ENCODE data around the gene RPL36A. TPM values are rescaled to one million over a fixed set of nuclear protein-coding genes. Genes with fewer than 3 reads are reported as not detected.

RPL36A gene
- polyA plus RNA-seq, 1 of the 3 experiments (the other 2 are of a cell fraction), result 3,417 TPM

DNA sequence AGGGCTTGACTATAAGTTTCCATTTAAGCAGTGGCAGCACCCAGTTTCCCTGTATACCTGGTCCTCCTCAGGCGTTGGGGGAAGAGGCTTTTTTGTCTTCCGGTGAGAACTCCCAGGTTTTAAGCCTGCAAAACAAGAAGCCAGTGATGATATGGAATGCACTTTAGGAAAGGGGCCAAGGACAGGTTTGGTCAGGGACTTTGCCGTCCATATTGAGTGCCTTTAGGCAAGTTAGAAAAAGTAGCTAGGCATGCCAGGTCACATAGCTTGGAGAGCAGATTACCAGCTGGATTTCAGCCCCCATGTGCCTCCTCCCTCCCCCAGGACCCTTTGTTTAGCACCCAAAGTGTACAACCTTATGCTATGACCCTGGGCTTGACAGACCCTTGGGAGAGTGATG, 28.7 kb upstream of the RPL36A start:
- TF ChIP-seq, protein P1, sequence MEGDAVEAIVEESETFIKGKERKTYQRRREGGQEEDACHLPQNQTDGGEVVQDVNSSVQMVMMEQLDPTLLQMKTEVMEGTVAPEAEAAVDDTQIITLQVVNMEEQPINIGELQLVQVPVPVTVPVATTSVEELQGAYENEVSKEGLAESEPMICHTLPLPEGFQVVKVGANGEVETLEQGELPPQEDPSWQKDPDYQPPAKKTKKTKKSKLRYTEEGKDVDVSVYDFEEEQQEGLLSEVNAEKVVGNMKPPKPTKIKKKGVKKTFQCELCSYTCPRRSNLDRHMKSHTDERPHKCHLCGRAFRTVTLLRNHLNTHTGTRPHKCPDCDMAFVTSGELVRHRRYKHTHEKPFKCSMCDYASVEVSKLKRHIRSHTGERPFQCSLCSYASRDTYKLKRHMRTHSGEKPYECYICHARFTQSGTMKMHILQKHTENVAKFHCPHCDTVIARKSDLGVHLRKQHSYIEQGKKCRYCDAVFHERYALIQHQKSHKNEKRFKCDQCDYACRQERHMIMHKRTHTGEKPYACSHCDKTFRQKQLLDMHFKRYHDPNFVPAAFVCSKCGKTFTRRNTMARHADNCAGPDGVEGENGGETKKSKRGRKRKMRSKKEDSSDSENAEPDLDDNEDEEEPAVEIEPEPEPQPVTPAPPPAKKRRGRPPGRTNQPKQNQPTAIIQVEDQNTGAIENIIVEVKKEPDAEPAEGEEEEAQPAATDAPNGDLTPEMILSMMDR (IDR thresholded peaks at IDR 0.05), result no peak
- H3K27ac ChIP-seq (ENCODE audit: low read depth in 2 of 2, low read length in 1 of 2), result no peak overlapping the region
- no peaks in the 10 kb centered on the region for H4K20me1 ChIP-seq (ENCODE audit: insufficient read depth)
- H3K9me3 ChIP-seq, result no peaks in the 10 kb centered on the region
- POLR2A ChIA-PET, result no interaction called here
- peaks cover 20% of the 10 kb centered on the region for H3K27me3 ChIP-seq (ENCODE audit: insufficient read depth)
- no peaks in the 10 kb centered on the region for H3K36me3 ChIP-seq (replicated peaks in 1 of 2; ENCODE audit: control insufficient read depth in 1 of 2, insufficient read depth in 2 of 2, low read length in 1 of 2)
- no peak overlapping the region for H2AFZ ChIP-seq (ENCODE audit: low read depth)
- peaks cover 0 to 2% of the 10 kb centered on the region in 2 experiments; a peak in 1 of 4 replicates for H3K4me1 ChIP-seq (ENCODE audit: control insufficient read depth in 1 of 2, insufficient read depth in 2 of 2, low read depth in 1 of 2, low read length in 1 of 2)
- 40% methylated on average over 3 of the region's 3 CpGs for WGBS (ENCODE audit: low lambda C conversion rate)
- no peak overlapping the region for H3K4me2 ChIP-seq
- H3F3A ChIP-seq (replicated peaks; ENCODE audit: insufficient read depth), result no peaks in the 10 kb centered on the region
- no peak overlapping the region for H3K9ac ChIP-seq
- H3K4me3 ChIP-seq (ENCODE audit: low read depth in 2 of 2, low read length in 1 of 2), result no peak overlapping the region
- H3K9me2 ChIP-seq, result no peaks in the 10 kb centered on the region
- no peak for DNase-seq
- no peaks in the 10 kb centered on the region for H3K79me2 ChIP-seq (ENCODE audit: insufficient read depth)
- CTCF ChIA-PET, result interaction anchor here (1.1 to 1.4 kb wide), 2 partner anchors 12 to 28 kb away, joined by 3 to 6 read pairs; partner anchors contain the start of gene RPL36A

DNA sequence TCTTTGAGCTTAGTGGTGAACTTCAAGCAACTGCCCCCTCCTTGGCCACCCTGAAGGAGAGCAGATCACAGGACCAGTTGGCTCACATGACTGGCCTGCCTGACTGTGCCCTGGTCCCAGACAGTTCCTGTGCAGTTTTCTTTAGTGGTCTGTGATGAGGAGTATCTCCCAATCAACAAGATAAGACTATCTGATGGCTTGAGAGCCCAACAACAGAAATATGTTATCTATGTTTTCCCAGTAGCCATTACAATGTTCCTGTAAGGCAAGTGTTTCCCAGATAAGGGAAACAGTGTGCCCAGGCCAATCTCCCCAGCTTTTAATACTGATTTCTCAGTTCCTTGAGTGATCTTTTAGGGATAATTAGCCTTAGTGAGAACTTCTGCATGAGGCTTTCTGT, 28.1 kb upstream of the RPL36A start:
- no peaks in the 10 kb centered on the region for H3K9me3 ChIP-seq
- no peaks in the 10 kb centered on the region for H4K20me1 ChIP-seq (ENCODE audit: insufficient read depth)
- H3K9ac ChIP-seq, result no peak overlapping the region
- TF ChIP-seq, protein P2, sequence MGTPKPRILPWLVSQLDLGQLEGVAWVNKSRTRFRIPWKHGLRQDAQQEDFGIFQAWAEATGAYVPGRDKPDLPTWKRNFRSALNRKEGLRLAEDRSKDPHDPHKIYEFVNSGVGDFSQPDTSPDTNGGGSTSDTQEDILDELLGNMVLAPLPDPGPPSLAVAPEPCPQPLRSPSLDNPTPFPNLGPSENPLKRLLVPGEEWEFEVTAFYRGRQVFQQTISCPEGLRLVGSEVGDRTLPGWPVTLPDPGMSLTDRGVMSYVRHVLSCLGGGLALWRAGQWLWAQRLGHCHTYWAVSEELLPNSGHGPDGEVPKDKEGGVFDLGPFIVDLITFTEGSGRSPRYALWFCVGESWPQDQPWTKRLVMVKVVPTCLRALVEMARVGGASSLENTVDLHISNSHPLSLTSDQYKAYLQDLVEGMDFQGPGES (IDR thresholded peaks at IDR 0.05; ENCODE audit: low read depth, low read length), result no peak
- TF ChIP-seq EP300 (IDR thresholded peaks at IDR 0.05; ENCODE audit: borderline replicate concordance in 1 of 2, low read depth in 1 of 2, low read length in 1 of 2) (peak in 1 of 2 experiments; percentile 37; a peak in 1 of 4 replicates), GATA2 (CRISPR knock-in tag; IDR thresholded peaks at IDR 0.05) (peak; percentile 30; the same call in 1 of the 2 replicates), RAD21 (IDR thresholded peaks at IDR 0.05; ENCODE audit: low read length) (no peak), MEF2A (IDR thresholded peaks at IDR 0.05; ENCODE audit: borderline replicate concordance, low read depth) (no peak), NRF1 (IDR thresholded peaks at IDR 0.05; ENCODE audit: low read depth, low read length) (no peak)
- TF ChIP-seq, protein P3, sequence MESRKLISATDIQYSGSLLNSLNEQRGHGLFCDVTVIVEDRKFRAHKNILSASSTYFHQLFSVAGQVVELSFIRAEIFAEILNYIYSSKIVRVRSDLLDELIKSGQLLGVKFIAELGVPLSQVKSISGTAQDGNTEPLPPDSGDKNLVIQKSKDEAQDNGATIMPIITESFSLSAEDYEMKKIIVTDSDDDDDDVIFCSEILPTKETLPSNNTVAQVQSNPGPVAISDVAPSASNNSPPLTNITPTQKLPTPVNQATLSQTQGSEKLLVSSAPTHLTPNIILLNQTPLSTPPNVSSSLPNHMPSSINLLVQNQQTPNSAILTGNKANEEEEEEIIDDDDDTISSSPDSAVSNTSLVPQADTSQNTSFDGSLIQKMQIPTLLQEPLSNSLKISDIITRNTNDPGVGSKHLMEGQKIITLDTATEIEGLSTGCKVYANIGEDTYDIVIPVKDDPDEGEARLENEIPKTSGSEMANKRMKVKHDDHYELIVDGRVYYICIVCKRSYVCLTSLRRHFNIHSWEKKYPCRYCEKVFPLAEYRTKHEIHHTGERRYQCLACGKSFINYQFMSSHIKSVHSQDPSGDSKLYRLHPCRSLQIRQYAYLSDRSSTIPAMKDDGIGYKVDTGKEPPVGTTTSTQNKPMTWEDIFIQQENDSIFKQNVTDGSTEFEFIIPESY (IDR thresholded peaks at IDR 0.05; ENCODE audit: borderline replicate concordance, low read depth), result no peak
- TF ChIP-seq, protein P4, sequence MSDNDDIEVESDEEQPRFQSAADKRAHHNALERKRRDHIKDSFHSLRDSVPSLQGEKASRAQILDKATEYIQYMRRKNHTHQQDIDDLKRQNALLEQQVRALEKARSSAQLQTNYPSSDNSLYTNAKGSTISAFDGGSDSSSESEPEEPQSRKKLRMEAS (IDR thresholded peaks at IDR 0.05; ENCODE audit: low read depth), result no peak
- no peaks in the 10 kb centered on the region for H3K79me2 ChIP-seq (ENCODE audit: insufficient read depth)
- peaks cover 20% of the 10 kb centered on the region for H3K27me3 ChIP-seq (ENCODE audit: insufficient read depth)
- POLR2A ChIA-PET, result interaction anchor here (0.7 kb wide), 1 partner anchor 27 kb away, joined by 3 read pairs; no protein-coding TSS in a partner anchor
- peaks cover 0 to 2% of the 10 kb centered on the region in 2 experiments; a peak in 1 of 4 replicates for H3K4me1 ChIP-seq (ENCODE audit: control insufficient read depth in 1 of 2, insufficient read depth in 2 of 2, low read depth in 1 of 2, low read length in 1 of 2)
- no peaks in the 10 kb centered on the region for H3K36me3 ChIP-seq (replicated peaks in 1 of 2; ENCODE audit: control insufficient read depth in 1 of 2, insufficient read depth in 2 of 2, low read length in 1 of 2)
- DNase-seq, result no peak
- H3K4me2 ChIP-seq, result no peak overlapping the region
- H2AFZ ChIP-seq (ENCODE audit: low read depth), result no peak overlapping the region
- no peak overlapping the region for H3K4me3 ChIP-seq (ENCODE audit: low read depth in 2 of 2, low read length in 1 of 2)
- H3K9me2 ChIP-seq, result no peaks in the 10 kb centered on the region
- H3K27ac ChIP-seq (ENCODE audit: low read depth in 2 of 2, low read length in 1 of 2), result no peak overlapping the region
- no peaks in the 10 kb centered on the region for H3F3A ChIP-seq (replicated peaks; ENCODE audit: insufficient read depth)
- CTCF ChIA-PET, result interaction anchor here (1.1 to 1.4 kb wide), 2 partner anchors 13 to 27 kb away, joined by 3 to 6 read pairs; partner anchors contain the start of gene RPL36A

All from SK-N-SH (cell line).